Upper lobe of left lung (tissue), 4 donors: ENCODE data around the gene SCARF1.

Source experiments
- CTCF ChIP-seq, 6 experiments: fragments of 450-650 bp in 4 of 6; fragments of 200-600 bp in 2 of 6; sonication (generic) in 2 of 6; IDR thresholded peaks; one replicate each; pipeline ENCODE4 v1.5.1; 2016 to 2019; ENCODE audit warnings: antibody characterized with exemption in 6 of 6
- EP300 ChIP-seq, 4 donors: sonication (generic); formaldehyde crosslinking; IDR thresholded peaks; one replicate each; pipeline ENCODE4 v1.5.1; 2017; ENCODE audit warnings: antibody characterized with exemption in 4 of 4, control low read depth in 2 of 4
- POLR2A ChIP-seq, 4 donors: fragments of 450-650 bp; IDR thresholded peaks; one replicate each; pipeline ENCODE4 v1.5.1; 2016 to 2017; ENCODE audit warnings: antibody characterized with exemption in 4 of 4, mild to moderate bottlenecking in 2 of 4
- POLR2AphosphoS5 ChIP-seq, 2 donors: sonication (generic); formaldehyde crosslinking; IDR thresholded peaks; one replicate each; pipeline ENCODE4 v1.5.1; 2017; ENCODE audit warnings: antibody characterized with exemption in 2 of 2

GRCh38 chr17:1604831-1605528 is 40.6 kb downstream of the SCARF1 start:
- TF ChIP-seq POLR2AphosphoS5 (IDR thresholded peaks at IDR 0.05) (no peak), POLR2A (IDR thresholded peaks at IDR 0.05) (no peak), CTCF (IDR thresholded peaks at IDR 0.05) (no peak), EP300 (IDR thresholded peaks at IDR 0.05) (no peak)
